CD1c-positive myeloid dendritic cell (primary cell): Measurements from ENCODE around the gene KRT33A.
"Not testable (repeated sequence)": the region's sequence is repeated elsewhere in the genome, so short reads cannot be mapped to it uniquely, and the experiment has no call there.

ENCODE experiments used
- DNase-seq: peaks from one replicate; pipeline ENCODE4 v3.0.0-alpha.2; 2016; ENCODE audit errors: extremely low spot score

The KRT33A gene

GRCh38 chr17:41363881-41364280, 13.3 kb upstream of the KRT33A start:
- no peak for DNase-seq

- no peak for DNase-seq
Measured at GRCh38 chr17:41360296-41360995, 9.8 kb upstream of the KRT33A start.

GRCh38 chr17:41354536-41354935, 3.9 kb upstream of the KRT33A start:
- DNase-seq = peak; percentile 8

GRCh38 chr17:41352597-41353366, 2.2 kb upstream of the KRT33A start:
- DNase-seq = no peak

GRCh38 chr17:41351177-41351576, 549 bp upstream of the KRT33A start:
- no peak for DNase-seq

GRCh38 chr17:41347869-41348760, 2.5 kb downstream of the KRT33A start:
- DNase-seq = no peak

GRCh38 chr17:41346421-41346820, 4.2 kb downstream of the KRT33A start:
- not testable (repeated sequence) for DNase-seq

- no peak for DNase-seq
Measured at GRCh38 chr17:41345992-41346391, 4.6 kb downstream of the KRT33A start.

GRCh38 chr17:41343029-41343428, 7.6 kb downstream of the KRT33A start:
- DNase-seq = no peak

- DNase-seq = no peak
Measured at GRCh38 chr17:41340934-41341861, 9.4 kb downstream of the KRT33A start.

GRCh38 chr17:41340494-41340893, 10.1 kb downstream of the KRT33A start:
- no peak for DNase-seq

GRCh38 chr17:41339571-41340172, 11.0 kb downstream of the KRT33A start:
- DNase-seq = no peak

- DNase-seq = peak; percentile 54
Measured at GRCh38 chr17:41338961-41339485, 11.6 kb downstream of the KRT33A start.

GRCh38 chr17:41335747-41336146, 14.9 kb downstream of the KRT33A start:
- no peak for DNase-seq

GRCh38 chr17:41334385-41335305, 16.0 kb downstream of the KRT33A start:
- no peak for DNase-seq

- no peak for DNase-seq
Measured at GRCh38 chr17:41333836-41334235, 16.8 kb downstream of the KRT33A start.

GRCh38 chr17:41333098-41333497, 17.5 kb downstream of the KRT33A start:
- DNase-seq = no peak

GRCh38 chr17:41332239-41332638, 18.4 kb downstream of the KRT33A start:
- no peak for DNase-seq

- no peak for DNase-seq
Measured at GRCh38 chr17:41331606-41332005, 19.0 kb downstream of the KRT33A start.
